ENCODE results near the gene MORN4. TPM values are rescaled to one million over a fixed set of nuclear protein-coding genes. Genes with fewer than 3 reads are reported as not detected.

MORN4 gene
- polyA plus RNA-seq, 1 of the 3 experiments (the other 2 are of a cell fraction) = 31.4 TPM

- no peak overlapping the region for H3K9ac ChIP-seq
- WGBS (ENCODE audit: low lambda C conversion rate) = 95% methylated on average over 9 of the region's 12 CpGs
- H3K36me3 ChIP-seq (replicated peaks in 1 of 2; ENCODE audit: control insufficient read depth in 1 of 2, insufficient read depth in 2 of 2, low read length in 1 of 2) = no peaks in the 10 kb centered on the region
- H3K27ac ChIP-seq (ENCODE audit: low read depth in 2 of 2, low read length in 1 of 2) = no peak overlapping the region
- H3F3A ChIP-seq (replicated peaks; ENCODE audit: insufficient read depth) = no peaks in the 10 kb centered on the region
- no peak overlapping the region for H3K4me3 ChIP-seq (ENCODE audit: low read depth in 2 of 2, low read length in 1 of 2)
- POLR2A ChIA-PET = no interaction called here
- no peak for TF ChIP-seq CHD2 (IDR thresholded peaks at IDR 0.05; ENCODE audit: low read length, partially characterized antibody)
- no peak for TF ChIP-seq FOXM1 (IDR thresholded peaks at IDR 0.05; ENCODE audit: low read depth)
- no peak for TF ChIP-seq FOSL2 (IDR thresholded peaks at IDR 0.05; ENCODE audit: borderline replicate concordance, low read depth)
- no peak overlapping the region for H2AFZ ChIP-seq (ENCODE audit: low read depth)
- H3K27me3 ChIP-seq (ENCODE audit: insufficient read depth) = no peaks in the 10 kb centered on the region
- no peak for DNase-seq
- no peaks in the 10 kb centered on the region for H3K79me2 ChIP-seq (ENCODE audit: insufficient read depth)
- no peaks in the 10 kb centered on the region for H3K9me3 ChIP-seq
- CTCF ChIA-PET = interaction anchor here (0.9 to 2.7 kb wide), 5 partner anchors 11 to 144 kb away, joined by 3 to 28 read pairs (median 6); partner anchors contain the start of gene ANKRD2
- no peaks in the 10 kb centered on the region; a peak in 1 of 4 replicates for H3K4me1 ChIP-seq (ENCODE audit: control insufficient read depth in 1 of 2, insufficient read depth in 2 of 2, low read depth in 1 of 2, low read length in 1 of 2)
- no peak overlapping the region for H3K4me2 ChIP-seq
- H3K9me2 ChIP-seq = no peaks in the 10 kb centered on the region
- H4K20me1 ChIP-seq (ENCODE audit: insufficient read depth) = no peaks in the 10 kb centered on the region
Observed at GRCh38 chr10:97611473-97611872, 21.8 kb downstream of the MORN4 start.

- ChIA-PET POLR2A (no interaction called here), CTCF (interaction anchor here (1.0 to 3.6 kb wide), 5 partner anchors 9 to 133 kb away, joined by 3 to 23 read pairs (median 5); partner anchors contain the start of gene ANKRD2)
- DNase-seq = no peak
- Histone ChIP-seq H3K4me3 (ENCODE audit: low read depth in 2 of 2, low read length in 1 of 2) (no peak overlapping the region), H3K27me3 (ENCODE audit: insufficient read depth) (no peaks in the 10 kb centered on the region), H4K20me1 (ENCODE audit: insufficient read depth) (no peaks in the 10 kb centered on the region), H3K4me1 (ENCODE audit: control insufficient read depth in 1 of 2, insufficient read depth in 2 of 2, low read depth in 1 of 2, low read length in 1 of 2) (no peaks in the 10 kb centered on the region), H3K9ac (no peak overlapping the region), H3F3A (replicated peaks; ENCODE audit: insufficient read depth) (no peaks in the 10 kb centered on the region), H3K4me2 (no peak overlapping the region), H3K36me3 (replicated peaks in 1 of 2; ENCODE audit: control insufficient read depth in 1 of 2, insufficient read depth in 2 of 2, low read length in 1 of 2) (no peaks in the 10 kb centered on the region), H3K27ac (ENCODE audit: low read depth in 2 of 2, low read length in 1 of 2) (no peak overlapping the region), H3K9me3 (no peaks in the 10 kb centered on the region), H3K9me2 (no peaks in the 10 kb centered on the region), H3K79me2 (ENCODE audit: insufficient read depth) (no peaks in the 10 kb centered on the region), H2AFZ (ENCODE audit: low read depth) (no peak overlapping the region)
- 90% methylated on average over 13 of the region's 13 CpGs for WGBS (ENCODE audit: low lambda C conversion rate)
- TF ChIP-seq RFX5 (IDR thresholded peaks at IDR 0.05; ENCODE audit: low read length) (no peak), PBX3 (IDR thresholded peaks at IDR 0.05) (no peak), ZBTB33 (IDR thresholded peaks at IDR 0.05; ENCODE audit: borderline replicate concordance, low read depth) (no peak), IRF3 (IDR thresholded peaks at IDR 0.05; ENCODE audit: low read depth, low read length) (no peak), TEAD4 (IDR thresholded peaks at IDR 0.05; ENCODE audit: borderline replicate concordance, insufficient read depth) (no peak), YY1 (IDR thresholded peaks at IDR 0.05; ENCODE audit: low read depth) (no peak), SIN3A (IDR thresholded peaks at IDR 0.05; ENCODE audit: borderline replicate concordance, low read depth, low read length) (no peak), RCOR1 (IDR thresholded peaks at IDR 0.05; ENCODE audit: low read length) (no peak), RAD21 (IDR thresholded peaks at IDR 0.05; ENCODE audit: low read length) (no peak), MAX (IDR thresholded peaks at IDR 0.05; ENCODE audit: low read depth) (no peak), TCF12 (IDR thresholded peaks at IDR 0.05) (no peak), FOSL2 (IDR thresholded peaks at IDR 0.05; ENCODE audit: borderline replicate concordance, low read depth) (no peak), JUND (IDR thresholded peaks at IDR 0.05) (no peak), EZH2phosphoT487 (IDR thresholded peaks at IDR 0.05; ENCODE audit: borderline replicate concordance, low read depth) (no peak), EP300 (IDR thresholded peaks at IDR 0.05; ENCODE audit: borderline replicate concordance in 1 of 2, low read depth in 1 of 2, low read length in 1 of 2) (no peak)
Observed at GRCh38 chr10:97608991-97609561, 24.2 kb downstream of the MORN4 start.
